Esophagus squamous epithelium (tissue), 4 donors: ENCODE data around the gene CDIPT.

Source experiments
- POLR2A ChIP-seq, 4 donors: fragments of 450-650 bp; IDR thresholded peaks; one replicate each; pipeline ENCODE4 v1.6.1; 2017; ENCODE audit warnings: antibody characterized with exemption in 4 of 4, mild to moderate bottlenecking in 4 of 4, moderate library complexity in 3 of 4
- TF ChIP-seq, protein P1 (sequence below), 6 experiments: fragments of 450-650 bp in 4 of 6; fragments of 200-600 bp in 2 of 6; sonication (generic) in 2 of 6; IDR thresholded peaks; one replicate each; pipeline ENCODE4 v1.5.1; 2016 to 2019; ENCODE audit warnings: antibody characterized with exemption in 6 of 6, mild to moderate bottlenecking in 4 of 6, moderate library complexity in 4 of 6

DNA sequence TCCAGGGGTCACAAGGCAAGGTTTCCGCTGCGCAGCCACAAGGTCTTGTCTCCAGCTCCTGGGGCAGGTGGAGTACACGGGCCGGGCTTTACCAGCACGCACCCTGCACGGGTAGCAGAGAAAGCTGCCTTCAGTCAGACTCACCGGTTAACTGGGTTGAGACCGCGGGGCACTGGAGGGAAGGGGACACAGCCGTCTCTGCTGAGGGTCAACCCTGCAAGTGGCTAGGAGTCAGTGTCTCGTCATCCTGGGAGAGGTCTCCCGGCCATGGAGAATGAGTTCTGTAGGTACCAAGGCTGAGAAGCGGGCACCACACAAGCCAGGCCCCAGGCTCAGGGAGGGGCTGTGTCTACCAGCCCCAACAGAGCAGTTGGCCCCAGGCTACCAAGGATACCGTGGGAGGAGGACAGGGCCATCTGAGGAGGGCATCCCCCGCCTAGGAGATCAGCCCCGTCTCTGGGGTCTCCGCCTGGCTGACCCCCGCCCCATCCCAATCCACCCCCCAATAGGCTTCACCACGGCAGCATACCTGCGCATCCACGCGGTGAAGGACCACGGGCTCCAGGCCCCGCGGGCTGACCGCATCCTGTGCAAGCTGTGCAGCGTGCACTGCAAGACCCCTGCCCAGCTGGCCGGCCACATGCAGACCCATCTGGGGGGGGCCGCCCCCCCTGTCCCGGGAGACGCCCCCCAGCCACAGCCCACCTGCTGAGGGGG is 53.8 kb downstream of the CDIPT start:
- TF ChIP-seq, protein P1, sequence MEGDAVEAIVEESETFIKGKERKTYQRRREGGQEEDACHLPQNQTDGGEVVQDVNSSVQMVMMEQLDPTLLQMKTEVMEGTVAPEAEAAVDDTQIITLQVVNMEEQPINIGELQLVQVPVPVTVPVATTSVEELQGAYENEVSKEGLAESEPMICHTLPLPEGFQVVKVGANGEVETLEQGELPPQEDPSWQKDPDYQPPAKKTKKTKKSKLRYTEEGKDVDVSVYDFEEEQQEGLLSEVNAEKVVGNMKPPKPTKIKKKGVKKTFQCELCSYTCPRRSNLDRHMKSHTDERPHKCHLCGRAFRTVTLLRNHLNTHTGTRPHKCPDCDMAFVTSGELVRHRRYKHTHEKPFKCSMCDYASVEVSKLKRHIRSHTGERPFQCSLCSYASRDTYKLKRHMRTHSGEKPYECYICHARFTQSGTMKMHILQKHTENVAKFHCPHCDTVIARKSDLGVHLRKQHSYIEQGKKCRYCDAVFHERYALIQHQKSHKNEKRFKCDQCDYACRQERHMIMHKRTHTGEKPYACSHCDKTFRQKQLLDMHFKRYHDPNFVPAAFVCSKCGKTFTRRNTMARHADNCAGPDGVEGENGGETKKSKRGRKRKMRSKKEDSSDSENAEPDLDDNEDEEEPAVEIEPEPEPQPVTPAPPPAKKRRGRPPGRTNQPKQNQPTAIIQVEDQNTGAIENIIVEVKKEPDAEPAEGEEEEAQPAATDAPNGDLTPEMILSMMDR (IDR thresholded peaks at IDR 0.05), result no peak
- no peak for TF ChIP-seq POLR2A (IDR thresholded peaks at IDR 0.05)
